Loucy (cell line): ENCODE data around the gene TSPAN10.
"Not testable (repeated sequence)": the region's sequence is repeated elsewhere in the genome, so short reads cannot be mapped to it uniquely, and the experiment has no call there.

Source experiments
- CTCF ChIP-seq: fragments of 200-600 bp; sonication (generic); conservative IDR thresholded peaks from 2 replicates; pipeline ENCODE4 v1.5.1; 2014; ENCODE audit warnings: mild to moderate bottlenecking, antibody characterized with exemption, low read length
- EZH2phosphoT487 ChIP-seq: fragments of 200-600 bp; IDR thresholded peaks from 2 replicates; pipeline ENCODE4 v1.6.1; 2018; ENCODE audit warnings: antibody characterized with exemption, mild to moderate bottlenecking, moderate library complexity, borderline replicate concordance

- peak; percentile 43 for TF ChIP-seq CTCF
- not testable (repeated sequence) for TF ChIP-seq EZH2phosphoT487
Measured at GRCh38 chr17:81675515-81676221, 38.7 kb downstream of the TSPAN10 start.
